Fibroblast of peridontal ligament (primary cell): ENCODE results near the gene MRFAP1L1.
"Not testable (repeated sequence)": the region's sequence is repeated elsewhere in the genome, so short reads cannot be mapped to it uniquely, and the experiment has no call there.

ENCODE experiments used
- DNase-seq: peaks from one replicate; pipeline ENCODE4 v3.0.0-alpha.2; 2010; ENCODE audit errors: extremely low read depth

The MRFAP1L1 gene

GRCh38 chr4:6709230-6710114, at the start of gene MRFAP1L1:
Gene MRFAP1L1, minus strand, starts transcription at chr4:6709865. Its CDS starts 236 bp downstream, at chr4:6709629.
- peak; percentile 96 for DNase-seq

- no peak for DNase-seq
These were observed 49.1 kb upstream of the MRFAP1L1 start for GRCh38 chr4:6758728-6759127.

DNA sequence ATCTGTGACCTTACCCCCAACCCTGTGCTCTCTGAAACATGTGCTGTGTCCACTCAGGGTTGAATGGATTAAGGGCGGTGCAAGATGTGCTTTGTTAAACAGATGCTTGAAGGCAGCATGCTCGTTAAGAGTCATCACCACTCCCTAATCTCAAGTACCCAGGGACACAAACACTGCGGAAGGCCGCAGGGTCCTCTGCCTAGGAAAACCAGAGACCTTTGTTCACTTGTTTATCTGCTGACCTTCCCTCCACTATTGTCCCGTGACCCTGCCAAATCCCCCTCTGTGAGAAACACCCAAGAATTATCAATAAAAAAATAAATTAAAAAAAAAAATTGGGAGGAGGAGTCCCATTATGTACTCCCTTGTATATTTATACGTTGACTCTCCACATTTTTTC, 46.7 kb upstream of the MRFAP1L1 start:
- not testable (repeated sequence) for DNase-seq

DNA sequence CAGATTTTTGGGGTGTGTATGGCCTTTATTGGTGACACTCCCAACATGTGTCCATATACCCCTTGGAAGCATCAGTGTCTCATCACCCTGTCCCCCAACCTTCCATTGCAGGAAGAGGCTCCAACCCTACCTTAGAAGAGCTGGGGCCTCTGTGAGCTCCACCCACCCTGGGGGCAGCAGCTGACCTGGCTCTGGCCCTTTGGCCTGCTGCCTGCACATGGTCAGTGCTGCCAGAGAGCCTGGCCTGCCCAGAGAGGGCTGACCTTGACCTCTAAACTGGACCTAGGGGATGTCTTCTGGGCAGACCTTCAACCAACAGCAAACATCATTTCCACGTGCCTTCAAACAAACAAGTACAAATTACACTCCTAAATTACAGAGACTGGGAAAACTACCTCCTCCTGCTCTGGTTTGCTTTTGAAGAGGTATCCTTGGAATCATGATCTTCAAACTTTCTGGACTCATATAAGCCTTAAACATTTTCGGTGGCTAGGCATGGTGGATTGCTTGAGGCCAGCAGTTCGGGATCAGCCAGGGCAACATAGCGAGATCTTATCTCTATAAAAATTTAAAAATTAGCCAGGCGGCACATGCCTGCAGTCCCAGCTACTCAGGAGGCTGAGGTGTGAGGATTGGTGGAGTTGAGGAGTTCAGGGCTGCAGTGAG, 45.6 kb upstream of the MRFAP1L1 start:
- no peak for DNase-seq

DNA sequence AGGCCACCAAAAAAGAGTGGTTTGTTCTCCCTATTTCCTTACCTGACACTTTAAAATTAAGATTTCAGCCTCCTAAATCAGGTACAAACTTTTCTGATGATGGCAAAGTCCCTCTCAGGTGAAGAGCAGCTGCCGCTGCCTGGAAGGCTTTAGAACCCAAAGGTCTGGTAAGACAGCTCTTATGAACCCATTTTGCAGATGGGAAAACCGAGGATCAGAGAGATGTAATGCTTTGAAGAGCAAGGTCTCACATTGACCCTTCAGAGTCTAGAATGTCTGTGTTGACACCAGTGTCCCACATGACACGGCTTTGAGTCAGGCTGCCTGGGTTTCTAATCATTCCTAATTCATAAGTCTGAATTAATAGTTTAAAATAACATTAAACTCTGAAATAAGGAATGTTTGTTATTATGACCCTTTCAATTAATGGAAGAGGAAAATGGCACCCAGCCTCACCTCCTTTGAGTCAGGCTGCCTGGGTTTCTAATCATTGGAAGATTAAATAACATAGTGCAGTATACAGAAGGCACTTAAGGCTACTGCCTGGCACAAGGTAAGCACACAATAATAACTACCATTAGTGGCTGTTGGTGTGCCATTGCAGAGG, 44.9 kb upstream of the MRFAP1L1 start:
- no peak for DNase-seq

DNA sequence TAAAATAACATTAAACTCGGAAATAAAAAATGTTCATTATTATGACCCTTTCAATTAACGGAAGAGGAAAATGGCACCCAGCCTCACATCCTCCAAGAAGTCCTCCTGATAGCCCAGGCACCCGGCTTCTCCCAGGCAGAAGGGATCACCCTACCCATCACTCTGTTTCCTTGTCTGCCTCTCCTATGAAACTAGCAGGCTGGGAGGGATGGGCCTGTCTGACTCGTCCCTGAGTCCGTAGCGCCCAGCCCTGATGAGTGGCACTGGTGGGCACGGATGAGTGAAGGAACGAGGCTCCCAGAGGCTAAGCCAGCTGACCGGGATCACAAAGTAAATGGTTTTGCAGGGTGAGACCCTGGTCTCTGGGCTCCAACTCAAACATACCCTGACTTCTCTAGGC, 44.2 kb upstream of the MRFAP1L1 start:
- DNase-seq, result no peak

DNA sequence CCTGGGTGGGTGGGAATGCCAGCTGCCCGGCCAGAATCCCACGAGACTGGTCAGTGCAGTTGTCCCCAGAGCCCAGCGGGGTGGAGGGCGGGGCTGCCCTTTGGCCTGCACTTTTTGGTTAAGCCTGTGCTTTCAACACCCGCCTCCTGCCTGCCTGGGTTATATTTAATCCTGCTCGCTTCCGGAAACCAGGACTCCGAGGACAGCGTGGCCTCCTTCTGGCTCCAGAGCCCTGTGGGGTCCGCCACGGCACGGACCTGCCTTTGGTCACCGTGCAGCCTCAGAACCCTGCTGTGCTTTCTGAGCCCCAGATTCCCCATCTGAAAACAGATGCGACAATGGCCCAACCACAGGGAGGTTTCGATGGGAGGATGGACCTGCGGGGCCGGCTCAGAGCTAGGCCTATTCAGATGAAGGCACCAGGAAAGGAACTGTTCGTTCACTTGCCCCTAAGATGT, 43.5 kb upstream of the MRFAP1L1 start:
- DNase-seq, result no peak

DNA sequence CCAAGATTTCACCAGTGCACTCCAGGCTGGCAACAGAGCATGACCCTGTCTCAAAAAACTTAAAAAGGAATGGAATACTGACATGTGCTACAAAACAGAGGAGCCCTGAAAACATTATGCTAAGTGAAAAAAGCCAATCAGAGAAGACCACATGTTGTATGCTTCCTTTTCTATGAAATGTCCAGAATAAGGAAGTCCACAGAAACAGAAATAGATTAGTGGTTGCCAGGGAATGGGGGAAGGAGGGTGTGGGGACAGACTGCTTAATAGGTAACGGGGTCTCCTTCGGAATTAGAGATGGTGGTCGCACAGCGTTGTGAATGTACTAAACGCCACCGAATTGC, 42.8 kb upstream of the MRFAP1L1 start:
- no peak for DNase-seq

DNA sequence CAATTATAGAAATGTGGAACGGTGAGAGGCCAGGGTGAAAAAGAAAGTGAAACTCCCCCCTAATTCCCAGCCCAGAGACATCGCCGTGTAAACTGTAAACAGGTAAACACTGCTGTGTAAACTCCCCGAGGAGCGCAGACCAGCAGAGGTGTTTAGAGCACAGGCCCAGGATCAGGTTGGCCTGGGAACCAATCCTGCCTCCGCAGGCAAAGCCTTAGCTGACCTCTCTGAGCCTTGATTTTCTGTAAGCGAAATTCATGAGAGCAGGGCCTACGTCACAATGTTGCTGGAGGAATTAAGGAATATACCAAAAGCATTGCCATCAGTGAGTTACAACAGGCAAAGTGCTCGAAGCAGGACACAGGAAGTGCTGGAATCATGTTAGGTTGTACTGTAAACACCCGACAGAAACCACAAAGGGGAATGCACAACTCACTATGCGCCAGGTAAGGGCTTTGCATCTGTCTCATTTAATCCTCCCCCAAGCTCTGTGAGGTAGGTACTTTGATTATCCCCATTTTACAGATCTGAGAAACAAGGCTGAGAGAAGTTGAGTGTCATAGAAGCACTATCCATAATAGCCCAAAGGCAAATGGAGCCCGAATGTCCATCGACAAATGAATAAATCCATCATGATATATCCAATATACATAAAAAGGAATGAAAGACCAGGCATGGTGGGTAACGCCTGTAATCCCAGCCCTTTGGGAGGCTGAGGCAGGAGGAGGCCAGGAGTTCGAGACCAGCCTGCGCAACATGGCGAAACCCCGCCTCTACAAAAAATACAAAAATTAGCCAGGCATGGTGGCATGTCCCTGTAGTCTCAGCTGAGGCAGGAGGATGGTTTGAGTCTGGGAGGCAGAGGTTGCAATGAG, 42.2 kb upstream of the MRFAP1L1 start:
- DNase-seq, result peak; percentile 67

DNA sequence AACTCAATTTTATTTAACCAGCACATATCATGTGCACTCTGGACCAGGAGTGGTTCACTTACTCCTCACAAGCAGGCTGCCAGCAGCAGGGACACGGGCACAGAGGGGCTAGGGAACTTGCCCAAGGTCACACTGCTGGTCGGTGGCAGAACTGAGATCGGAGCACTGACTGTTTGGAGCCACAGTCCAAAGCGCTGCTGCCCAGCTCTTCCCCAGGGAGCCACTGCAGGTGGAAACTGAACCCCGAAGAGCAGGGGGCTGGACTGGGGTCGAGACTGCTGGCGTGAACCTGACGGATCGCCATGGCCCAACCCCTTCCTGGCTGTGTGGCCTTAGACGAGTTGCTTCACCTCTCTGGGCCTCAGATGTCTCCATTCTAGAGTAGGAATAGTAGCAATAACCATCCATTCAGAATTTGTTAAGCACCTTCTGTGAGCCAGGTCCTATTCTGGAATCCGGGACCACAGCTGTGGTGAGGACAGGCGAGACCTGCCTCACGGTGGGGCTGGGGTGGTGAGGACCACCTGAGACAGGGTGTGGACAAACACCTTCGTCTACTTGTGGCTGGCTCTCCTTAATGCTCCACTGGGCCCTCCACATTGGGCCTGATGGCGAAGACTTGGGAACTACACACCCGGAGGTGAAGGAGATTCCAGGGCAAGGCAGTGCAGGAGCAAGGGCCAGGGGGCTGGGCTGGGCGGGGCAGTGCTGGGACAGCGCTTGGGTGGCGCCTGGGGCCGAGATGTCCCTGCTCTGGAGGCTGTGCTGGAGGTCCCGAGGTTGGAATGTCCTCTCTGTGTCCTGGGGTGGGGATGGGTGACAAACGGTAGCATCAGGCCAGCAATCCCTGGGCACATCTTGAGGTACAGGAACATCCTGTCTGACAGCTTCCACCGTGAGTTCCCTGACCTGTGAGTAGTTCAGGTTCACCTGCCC, 40.9 kb upstream of the MRFAP1L1 start:
- no peak for DNase-seq

DNA sequence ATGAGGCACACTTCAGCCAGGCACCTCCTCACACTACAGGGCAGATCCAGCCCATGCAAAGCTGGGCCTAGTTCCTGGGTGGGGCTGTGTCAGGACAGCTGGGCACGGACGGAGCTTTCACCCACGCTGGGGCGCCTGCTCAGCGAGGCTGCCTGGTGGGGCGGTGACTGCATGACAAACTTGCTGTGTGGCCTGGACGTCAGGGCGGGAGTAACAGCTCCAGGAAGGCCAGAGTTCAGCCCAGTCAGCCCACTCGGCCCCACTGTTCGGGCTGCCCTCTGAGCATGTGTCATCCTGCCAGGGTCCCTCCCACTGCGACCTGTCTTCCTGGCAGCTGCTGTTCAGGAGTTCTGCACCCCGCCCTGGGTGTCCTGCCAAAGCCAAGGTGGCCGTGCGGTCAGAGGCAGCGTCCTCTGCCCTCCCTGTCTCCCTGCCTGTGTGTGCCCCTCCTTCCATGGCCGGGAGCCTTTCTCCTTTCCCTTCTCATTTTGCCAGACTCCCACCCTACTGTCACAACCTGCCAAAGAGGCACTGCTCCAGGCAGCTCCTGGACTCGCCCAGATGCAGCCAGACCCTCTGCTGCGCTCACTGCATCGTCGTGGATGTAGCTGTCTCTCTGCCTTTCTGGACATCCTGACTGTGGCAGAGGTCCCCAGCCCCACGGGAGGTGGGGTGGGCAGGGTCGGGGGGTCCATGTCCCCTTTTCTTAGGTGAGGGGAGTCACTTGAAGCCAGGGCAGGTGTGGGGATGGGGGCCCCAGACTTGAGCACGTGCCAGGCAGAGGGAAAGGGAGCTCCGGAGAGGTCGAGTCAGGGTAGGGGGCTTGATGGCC, 39.9 kb upstream of the MRFAP1L1 start:
- DNase-seq, result no peak

DNA sequence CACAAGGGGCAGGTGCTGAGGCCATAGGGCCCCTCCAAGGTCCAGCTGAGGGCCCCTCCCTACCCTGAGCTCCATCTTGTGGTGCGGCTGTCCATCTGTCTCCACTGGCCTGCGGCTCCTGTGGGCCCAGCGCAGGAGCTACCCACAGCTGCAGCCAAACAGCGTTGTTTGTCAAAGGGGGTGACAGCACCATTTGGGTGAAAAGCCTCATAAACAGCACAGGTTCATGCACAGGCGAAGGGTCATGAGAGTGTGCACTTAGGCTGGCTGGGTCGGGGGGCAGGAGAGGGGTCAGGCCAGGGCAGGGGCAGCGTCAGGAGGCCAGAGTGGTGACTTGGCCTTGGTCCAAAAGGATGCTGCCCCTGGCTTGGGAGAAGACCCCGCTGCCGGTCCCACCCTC, 38.6 kb upstream of the MRFAP1L1 start:
- no peak for DNase-seq

DNA sequence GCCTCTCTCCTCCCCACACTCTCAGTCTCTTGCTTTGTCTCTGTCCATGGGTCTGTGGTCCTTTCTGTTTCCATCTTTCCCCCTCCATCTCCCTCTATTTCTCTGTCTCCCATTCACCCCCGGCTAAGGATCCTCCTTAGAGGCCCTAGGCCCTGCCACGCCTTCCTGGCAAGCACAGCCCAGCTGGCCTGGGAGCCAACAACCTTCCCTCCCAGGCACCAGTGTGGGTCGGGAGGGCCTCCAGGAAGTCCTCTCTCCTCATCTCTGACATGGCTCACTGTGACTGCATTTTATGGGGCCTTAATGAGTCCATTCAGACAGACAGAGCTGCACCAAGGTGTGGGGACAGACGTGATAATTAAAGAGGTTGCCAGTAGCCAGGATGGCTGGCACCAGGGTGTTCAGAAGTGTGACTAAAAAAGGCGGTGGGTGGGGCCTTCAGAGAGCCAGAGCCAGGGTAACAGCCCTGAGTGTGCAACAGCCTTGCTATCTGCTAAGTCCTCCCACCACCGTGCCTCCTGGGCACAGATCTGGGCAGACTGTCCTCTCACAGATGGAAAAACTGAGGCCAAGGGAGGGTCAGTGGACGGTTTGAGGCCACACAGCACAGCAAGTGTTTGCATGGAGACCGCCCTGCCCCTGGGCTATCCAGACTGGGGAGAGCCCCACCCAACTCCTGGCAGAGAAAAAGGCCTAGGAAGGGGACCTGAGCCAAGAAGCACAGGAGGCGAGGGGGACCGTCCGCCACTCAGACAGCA, 37.8 kb upstream of the MRFAP1L1 start:
- no peak for DNase-seq

- no peak for DNase-seq
These were observed 37.1 kb upstream of the MRFAP1L1 start for GRCh38 chr4:6746721-6747293.

DNA sequence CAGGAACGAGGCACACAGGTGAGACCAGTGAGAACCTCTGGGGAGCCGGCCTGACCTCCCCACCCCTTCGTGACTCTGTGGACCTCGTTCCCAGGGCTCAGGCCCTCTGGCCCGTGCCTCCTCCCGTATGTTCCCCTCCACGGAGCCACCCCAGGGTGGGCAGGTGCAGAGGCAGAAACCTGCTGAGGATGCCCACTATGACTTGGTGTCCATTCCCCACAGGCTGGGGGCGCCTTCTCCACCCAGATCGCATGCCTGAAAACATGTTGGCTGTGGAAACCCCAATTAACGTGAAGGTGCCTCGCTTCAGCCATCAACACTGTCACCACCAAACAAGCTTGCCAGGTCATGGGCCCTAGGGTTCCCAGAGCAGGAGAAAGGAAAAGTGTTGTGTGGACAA, 33.3 kb upstream of the MRFAP1L1 start:
- no peak for DNase-seq

DNA sequence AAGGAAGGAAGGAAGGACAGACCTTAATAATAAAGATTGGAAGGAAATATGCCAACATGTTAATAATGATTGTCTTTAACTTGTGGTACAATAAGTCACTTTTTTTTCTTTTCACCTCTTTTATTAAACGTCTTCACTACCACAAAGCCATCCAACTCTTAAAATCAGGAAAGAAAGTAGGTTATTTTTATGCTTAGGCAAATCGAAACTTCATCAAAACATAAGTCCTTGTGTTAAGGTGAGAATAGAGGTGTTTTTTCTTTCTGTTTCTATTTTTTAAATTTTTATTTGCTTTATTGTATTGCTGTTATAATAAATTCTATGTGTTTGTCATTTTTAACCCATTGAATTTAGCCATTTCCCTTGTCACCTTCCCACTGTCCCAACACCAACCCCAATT, 32.8 kb upstream of the MRFAP1L1 start:
- DNase-seq, result no peak

DNA sequence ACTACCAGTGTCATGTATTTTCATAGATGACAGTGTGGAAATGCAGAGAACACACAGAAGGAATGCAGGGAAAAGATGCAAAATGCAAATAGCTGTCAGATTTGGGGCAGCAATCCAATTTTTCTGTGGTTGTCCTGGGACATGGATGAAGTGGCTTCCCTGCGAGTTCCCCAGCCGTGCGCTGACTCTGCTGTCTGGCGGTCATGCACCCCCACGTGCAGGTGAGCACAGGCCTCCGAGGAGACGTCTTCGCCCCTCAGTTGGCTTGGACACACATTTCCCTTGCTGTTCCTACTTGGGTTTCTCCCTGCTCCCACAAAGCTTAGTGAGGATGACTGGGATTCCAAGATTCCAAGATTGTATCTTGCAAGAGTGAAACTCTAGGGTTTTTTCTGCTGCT, 30.7 kb upstream of the MRFAP1L1 start:
- DNase-seq, result no peak

DNA sequence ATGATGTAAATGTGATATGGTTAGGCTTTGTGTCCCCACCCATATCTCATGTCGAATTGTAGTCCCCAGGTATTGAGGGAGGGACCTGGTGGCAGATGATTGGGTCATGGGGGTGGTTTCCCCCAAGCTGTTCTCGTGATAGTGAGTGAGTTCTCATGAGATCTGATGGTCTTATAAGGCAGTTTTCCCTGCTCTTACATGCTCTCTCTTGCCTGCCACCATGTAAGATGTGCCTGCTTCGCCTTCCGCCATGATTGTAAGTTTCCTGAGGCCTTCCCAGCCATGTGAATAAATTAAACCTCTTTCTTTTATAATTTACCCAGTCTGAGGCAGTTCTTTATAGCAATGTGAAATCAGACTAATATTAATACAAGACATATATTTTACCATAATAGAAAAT, 30.3 kb upstream of the MRFAP1L1 start:
- no peak for DNase-seq
